Mononuclear cell (primary cell): ENCODE results near the gene SPSB1. TPM values are rescaled to one million over a fixed set of nuclear protein-coding genes. Genes with fewer than 3 reads are reported as not detected.
"Not testable (repeated sequence)": the region's sequence is repeated elsewhere in the genome, so short reads cannot be mapped to it uniquely, and the experiment has no call there.

Experiments used
- H3K27me3 ChIP-seq: 2 replicates; pipeline ENCODE4 v1.6.0; 2011; ENCODE audit warnings: low read length, control low read depth; ENCODE audit not compliant: insufficient read depth
- H3K4me1 ChIP-seq: 2 replicates; pipeline ENCODE4 v1.5.1; 2011; ENCODE audit warnings: mild to moderate bottlenecking, low read length, control low read depth; ENCODE audit not compliant: insufficient read depth
- H3K4me3 ChIP-seq: 2 replicates; pipeline ENCODE4 v1.5.1; 2011; ENCODE audit warnings: mild to moderate bottlenecking, low read length, moderate library complexity
- H3K9me3 ChIP-seq: 2 replicates; pipeline ENCODE4 v1.5.1; 2011; ENCODE audit warnings: low read depth, mild to moderate bottlenecking, control low read depth, low read length
- total RNA-seq: library from RNA; depleted of rRNA; stranded (reverse); fragments of >200 nt; gene quantifications from one replicate; pipeline ENCODE4 v1.2.3, GENCODE V29; 2012

Gene SPSB1
- total RNA-seq, 1 donor, result 0.94 TPM

DNA sequence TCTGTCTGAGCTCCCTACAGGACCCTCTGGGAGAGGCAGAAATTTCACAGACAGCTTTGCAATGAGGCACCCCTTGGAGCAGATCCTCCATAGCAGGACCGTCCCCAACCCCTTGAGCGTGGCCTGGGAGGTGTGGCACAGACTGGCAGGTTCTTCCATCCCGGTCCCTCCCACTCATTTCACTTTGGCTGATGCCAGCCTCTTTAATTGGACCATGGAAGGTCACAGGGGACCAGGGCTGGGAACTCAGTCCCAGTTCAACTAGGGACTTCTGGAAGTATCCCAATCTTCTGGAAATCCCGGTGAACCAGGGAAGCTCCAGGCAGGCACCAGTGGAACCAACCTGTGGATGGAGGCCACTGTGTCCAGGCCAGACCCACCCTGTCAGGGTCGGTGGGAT lies 83.7 kb downstream of the SPSB1 start:
- Histone ChIP-seq H3K9me3 (no peaks in the 10 kb centered on the region), H3K27me3 (no peaks in the 10 kb centered on the region), H3K4me3 (no peak overlapping the region), H3K4me1 (peaks cover 7% of the 10 kb centered on the region)

DNA sequence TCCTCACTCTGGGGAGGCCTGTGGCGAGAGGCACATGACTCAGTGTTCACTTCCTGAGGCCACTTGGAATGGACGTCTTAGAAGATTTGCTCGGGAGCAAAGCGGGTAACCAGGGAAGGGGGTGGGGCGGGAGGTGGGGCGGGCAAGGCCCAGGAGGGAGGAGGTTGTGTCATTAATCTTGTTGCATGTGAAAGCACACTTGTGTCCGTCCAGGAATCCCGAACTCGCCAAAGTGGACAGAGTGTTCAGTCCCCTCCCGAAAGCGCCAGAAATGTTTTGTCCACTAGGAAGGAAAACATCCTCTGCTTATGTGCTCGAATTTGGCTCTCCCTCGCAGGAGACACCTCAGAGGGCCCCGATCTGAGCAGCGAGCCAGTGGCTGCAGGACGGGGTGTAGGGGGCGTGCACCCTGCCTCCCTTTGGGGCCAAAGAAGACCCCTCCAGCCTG lies 84.2 kb downstream of the SPSB1 start:
- H3K9me3 ChIP-seq, result no peaks in the 10 kb centered on the region
- H3K4me1 ChIP-seq, result peaks cover 7% of the 10 kb centered on the region
- H3K4me3 ChIP-seq, result no peak overlapping the region
- H3K27me3 ChIP-seq, result no peaks in the 10 kb centered on the region

DNA sequence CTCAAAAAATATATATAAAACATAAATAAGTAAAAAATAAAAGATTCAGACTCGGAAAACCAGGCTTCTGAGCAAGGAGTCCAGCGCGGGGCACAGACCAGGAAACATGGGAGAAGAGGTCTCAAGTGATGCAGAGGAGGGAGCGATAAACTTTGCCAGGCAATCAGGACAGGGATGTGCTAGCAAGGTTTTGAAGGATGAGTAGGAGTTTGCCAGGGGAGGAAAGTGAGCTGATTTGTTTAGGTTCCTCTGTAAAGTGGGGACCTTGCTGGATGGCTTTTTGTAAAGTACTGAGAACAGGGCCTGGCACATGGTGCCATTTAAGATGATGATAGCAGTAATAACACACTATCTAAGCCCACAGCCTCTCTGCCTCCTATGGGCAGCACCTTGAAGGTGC lies 86.1 kb downstream of the SPSB1 start:
- H3K4me3 ChIP-seq, result no peak overlapping the region
- H3K9me3 ChIP-seq, result no peaks in the 10 kb centered on the region
- H3K27me3 ChIP-seq, result no peaks in the 10 kb centered on the region
- H3K4me1 ChIP-seq, result peaks cover 2% of the 10 kb centered on the region

DNA sequence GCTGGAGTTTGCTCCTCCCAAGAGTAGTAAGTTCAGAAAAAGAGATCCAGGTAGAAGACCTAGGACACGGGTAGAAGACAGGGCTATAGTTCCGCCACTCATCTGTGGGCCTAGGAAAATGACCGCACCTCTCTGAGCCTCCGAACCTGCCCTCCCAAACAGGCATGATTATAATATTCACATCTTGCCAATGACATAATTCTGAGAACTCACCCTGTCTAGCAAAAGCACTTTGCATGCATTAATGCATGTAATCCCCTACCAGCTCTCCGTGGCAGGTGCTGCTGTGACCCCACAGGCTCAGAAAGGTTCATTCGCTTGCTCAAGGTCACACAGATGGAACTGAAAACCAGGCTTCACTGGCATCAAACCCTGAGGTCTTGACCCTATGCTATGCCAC lies 88.0 kb downstream of the SPSB1 start:
- H3K9me3 ChIP-seq, result no peaks in the 10 kb centered on the region

GRCh38 chr1:9382643-9383491 lies 90.2 kb downstream of the SPSB1 start:
- no peaks in the 10 kb centered on the region for H3K27me3 ChIP-seq
- H3K4me3 ChIP-seq, result no peak overlapping the region
- no peaks in the 10 kb centered on the region for H3K9me3 ChIP-seq
- no peaks in the 10 kb centered on the region for H3K4me1 ChIP-seq

More for the DNA sequence above, 88.0 kb downstream of the SPSB1 start:
- no peaks in the 10 kb centered on the region for H3K27me3 ChIP-seq
- H3K4me3 ChIP-seq, result no peak overlapping the region
- no peaks in the 10 kb centered on the region for H3K4me1 ChIP-seq

DNA sequence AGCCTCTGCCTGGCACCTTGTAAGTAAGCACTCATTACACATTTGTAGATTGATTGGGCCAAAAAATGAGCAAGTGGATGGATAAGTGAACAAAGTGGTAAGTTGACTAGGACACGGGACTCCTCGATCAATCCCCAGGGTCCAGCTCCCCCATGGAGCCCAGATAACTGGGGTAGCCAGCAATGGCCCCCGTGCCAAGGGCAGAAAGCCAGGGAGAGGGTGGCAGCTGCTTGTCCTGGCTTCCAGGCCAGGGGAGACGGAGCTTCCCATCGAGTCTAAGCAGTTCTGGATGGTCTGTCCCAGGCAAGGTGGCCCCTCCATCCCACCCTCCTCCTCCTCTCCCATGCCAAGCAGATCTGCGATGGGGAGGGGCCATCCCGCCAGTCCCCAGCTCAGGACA lies 91.4 kb downstream of the SPSB1 start:
- Histone ChIP-seq H3K4me3 (no peak overlapping the region), H3K27me3 (no peaks in the 10 kb centered on the region), H3K9me3 (no peaks in the 10 kb centered on the region), H3K4me1 (no peaks in the 10 kb centered on the region)

GRCh38 chr1:9384751-9385245 lies 92.1 kb downstream of the SPSB1 start:
- Histone ChIP-seq H3K27me3 (no peaks in the 10 kb centered on the region), H3K4me3 (no peak overlapping the region), H3K9me3 (no peaks in the 10 kb centered on the region), H3K4me1 (no peaks in the 10 kb centered on the region)

DNA sequence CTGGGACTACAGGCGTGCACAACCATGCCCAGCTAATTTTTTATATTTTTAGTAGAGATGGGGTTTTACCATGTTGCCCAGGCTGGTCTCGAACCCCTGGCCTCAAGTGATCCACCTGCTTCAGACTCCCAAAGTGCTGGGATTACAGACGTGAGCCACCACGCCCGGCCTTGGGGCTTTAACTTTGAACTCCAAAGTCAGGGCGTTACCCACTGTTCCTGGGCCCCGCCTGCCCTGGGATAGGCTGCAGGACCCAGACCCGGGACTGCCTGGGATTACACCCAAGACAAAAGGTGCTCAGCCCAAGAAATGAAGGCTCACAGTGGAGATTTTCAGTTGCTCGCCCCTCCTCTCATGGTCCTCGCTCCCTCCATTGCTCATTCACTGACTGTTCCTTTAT lies 92.7 kb downstream of the SPSB1 start:
- H3K27me3 ChIP-seq, H3K4me1 ChIP-seq, H3K4me3 ChIP-seq, H3K9me3 ChIP-seq: not testable (repeated sequence)

- Histone ChIP-seq H3K27me3 (no peaks in the 10 kb centered on the region), H3K4me1 (no peaks in the 10 kb centered on the region), H3K9me3 (no peaks in the 10 kb centered on the region), H3K4me3 (no peak overlapping the region)
These were observed 93.3 kb downstream of the SPSB1 start for GRCh38 chr1:9385801-9386573.

GRCh38 chr1:9388335-9389180 lies 95.9 kb downstream of the SPSB1 start:
- Histone ChIP-seq H3K4me1 (no peaks in the 10 kb centered on the region), H3K4me3 (no peak overlapping the region), H3K27me3 (no peaks in the 10 kb centered on the region), H3K9me3 (no peaks in the 10 kb centered on the region)

GRCh38 chr1:9389968-9390367 lies 97.3 kb downstream of the SPSB1 start:
- H3K9me3 ChIP-seq, result no peaks in the 10 kb centered on the region
- H3K27me3 ChIP-seq, result no peaks in the 10 kb centered on the region
- H3K4me1 ChIP-seq, result no peaks in the 10 kb centered on the region
- H3K4me3 ChIP-seq, result no peak overlapping the region

DNA sequence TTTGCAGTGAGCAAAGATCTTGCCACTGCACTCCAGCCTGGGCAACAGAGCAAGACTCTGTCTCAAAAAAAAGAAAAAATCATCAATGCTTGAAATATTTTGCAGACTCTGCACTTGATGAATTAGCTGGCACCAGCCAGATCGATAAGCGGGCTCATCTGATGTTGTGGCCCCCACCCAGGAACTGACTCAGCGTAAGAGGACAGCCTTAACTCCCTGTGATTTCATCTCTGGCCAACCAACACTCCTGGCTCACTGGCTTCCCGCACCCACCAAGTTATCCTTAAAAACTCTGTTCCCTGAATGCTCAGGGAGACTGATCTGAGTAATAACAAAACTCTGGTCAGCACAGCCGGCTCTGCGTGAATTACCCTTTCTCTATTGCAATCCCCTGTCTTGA lies 98.9 kb downstream of the SPSB1 start:
- Histone ChIP-seq H3K4me3 (no peak overlapping the region), H3K9me3 (no peaks in the 10 kb centered on the region), H3K4me1 (no peaks in the 10 kb centered on the region), H3K27me3 (no peaks in the 10 kb centered on the region)

GRCh38 chr1:9394010-9394409 lies 101.3 kb downstream of the SPSB1 start:
- Histone ChIP-seq H3K4me3 (no peak overlapping the region), H3K4me1 (no peaks in the 10 kb centered on the region), H3K9me3 (no peaks in the 10 kb centered on the region), H3K27me3 (no peaks in the 10 kb centered on the region)

DNA sequence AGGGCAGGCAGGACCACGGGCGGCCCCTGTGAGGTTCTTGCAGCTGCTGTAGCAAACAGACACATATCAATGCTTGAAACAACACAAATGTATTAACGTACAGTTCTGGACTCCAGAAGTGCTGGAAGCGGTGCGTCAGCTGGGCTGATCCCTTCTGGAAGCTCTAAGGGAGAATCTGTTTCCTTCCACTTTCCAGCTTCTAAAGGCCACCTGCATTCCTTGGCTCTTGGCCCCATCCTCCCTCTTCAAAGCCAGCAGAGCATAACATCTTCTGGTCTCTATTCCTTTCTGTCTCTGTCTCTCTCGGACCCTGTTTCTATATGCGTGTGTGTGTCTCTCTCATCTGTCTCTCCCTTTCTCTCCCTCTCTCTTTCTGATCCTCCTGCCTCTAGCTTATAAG lies 102.3 kb downstream of the SPSB1 start:
- H3K4me1 ChIP-seq, result peaks cover 5% of the 10 kb centered on the region
- no peak overlapping the region for H3K4me3 ChIP-seq
- H3K9me3 ChIP-seq, result no peaks in the 10 kb centered on the region
- no peaks in the 10 kb centered on the region for H3K27me3 ChIP-seq

DNA sequence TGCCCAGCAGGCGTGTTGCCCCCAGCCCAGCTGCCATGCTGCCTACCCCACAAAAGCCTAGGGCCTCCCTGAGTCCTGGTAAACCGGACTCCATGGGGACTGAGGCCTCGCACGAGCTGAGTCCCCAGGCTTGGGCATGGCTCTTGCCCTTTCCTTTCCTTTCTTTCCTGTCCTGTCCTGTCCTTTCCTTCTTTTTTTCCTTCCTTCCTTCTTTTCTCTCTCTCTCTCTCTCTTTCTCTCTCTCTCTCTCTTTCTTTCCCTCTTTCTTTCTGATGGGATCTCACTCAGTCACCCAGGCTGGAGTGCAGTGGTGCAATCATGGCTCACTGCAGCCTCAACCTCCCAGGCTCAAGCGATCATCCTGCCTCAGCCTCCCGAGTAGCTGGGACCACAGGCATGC lies 104.4 kb downstream of the SPSB1 start:
- H3K4me3 ChIP-seq, result no peak overlapping the region
- peaks cover 15% of the 10 kb centered on the region for H3K4me1 ChIP-seq
- no peaks in the 10 kb centered on the region for H3K27me3 ChIP-seq
- no peaks in the 10 kb centered on the region for H3K9me3 ChIP-seq
